GM19238 (cell line): ENCODE data around the gene PKN3.

Experiments
- DNase-seq: peaks from one replicate; pipeline ENCODE4 v3.0.0; 2011; ENCODE audit warnings: low spot score; ENCODE audit not compliant: insufficient read length

The PKN3 gene

DNA sequence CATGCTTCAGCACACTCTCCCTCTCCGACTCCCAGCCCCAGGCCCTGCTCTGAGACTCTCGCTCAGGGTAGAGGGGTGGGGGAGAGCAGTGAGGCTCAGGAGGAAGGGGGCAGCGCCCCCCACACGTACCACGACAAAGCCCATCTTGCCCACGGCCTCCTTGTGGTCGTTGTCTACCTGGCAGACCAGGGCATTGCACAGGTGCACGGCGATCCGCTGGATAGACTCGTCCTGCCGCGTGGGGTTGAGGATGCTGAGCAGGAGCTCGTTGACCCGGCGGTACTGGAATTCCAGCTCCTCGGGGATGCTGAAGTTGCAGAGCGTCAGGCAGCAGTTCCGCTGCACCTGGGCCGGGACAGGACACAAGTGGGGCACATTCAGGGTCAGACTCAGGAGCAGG is 40.1 kb downstream of the PKN3 start:
- DNase-seq, result no peak

DNA sequence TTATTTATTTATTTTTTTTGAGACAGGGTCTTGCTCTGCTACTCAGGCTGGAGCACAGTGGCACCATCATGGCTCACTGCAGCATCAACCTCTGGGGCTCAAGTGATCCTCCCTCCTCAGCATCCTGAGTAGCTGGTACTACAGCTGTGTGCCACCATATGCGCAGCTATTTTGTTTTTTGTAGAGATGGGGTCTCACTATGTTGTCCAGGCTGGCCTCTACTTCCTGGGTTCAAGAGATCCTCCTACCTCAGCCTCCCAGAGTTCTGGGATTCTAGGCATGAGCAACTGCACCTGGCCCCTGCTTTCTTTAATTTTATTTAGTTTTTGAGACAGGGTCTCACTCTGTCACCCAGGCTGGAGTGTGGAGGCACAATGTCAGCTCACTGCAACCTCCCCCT is 41.1 kb downstream of the PKN3 start:
- DNase-seq, result no peak

DNA sequence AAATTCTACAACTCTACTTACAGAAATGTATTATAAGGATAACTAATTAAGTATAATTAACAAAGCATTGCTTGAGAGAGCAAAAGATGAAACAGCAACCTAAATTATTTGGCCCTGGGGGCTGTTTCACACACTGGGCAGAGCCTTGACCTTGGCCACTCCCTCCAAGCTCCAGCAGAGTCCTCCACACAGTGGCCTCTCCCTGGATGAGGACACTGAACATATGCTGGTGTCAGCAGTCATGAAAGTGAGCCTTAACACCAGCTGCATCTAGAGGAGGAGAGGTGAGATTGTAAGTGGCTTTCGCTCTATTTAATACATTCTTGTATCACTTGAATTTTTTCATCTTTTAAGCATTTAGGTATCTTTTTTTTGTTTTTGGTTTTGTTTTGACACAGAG is 44.9 kb downstream of the PKN3 start:
- no peak for DNase-seq

DNA sequence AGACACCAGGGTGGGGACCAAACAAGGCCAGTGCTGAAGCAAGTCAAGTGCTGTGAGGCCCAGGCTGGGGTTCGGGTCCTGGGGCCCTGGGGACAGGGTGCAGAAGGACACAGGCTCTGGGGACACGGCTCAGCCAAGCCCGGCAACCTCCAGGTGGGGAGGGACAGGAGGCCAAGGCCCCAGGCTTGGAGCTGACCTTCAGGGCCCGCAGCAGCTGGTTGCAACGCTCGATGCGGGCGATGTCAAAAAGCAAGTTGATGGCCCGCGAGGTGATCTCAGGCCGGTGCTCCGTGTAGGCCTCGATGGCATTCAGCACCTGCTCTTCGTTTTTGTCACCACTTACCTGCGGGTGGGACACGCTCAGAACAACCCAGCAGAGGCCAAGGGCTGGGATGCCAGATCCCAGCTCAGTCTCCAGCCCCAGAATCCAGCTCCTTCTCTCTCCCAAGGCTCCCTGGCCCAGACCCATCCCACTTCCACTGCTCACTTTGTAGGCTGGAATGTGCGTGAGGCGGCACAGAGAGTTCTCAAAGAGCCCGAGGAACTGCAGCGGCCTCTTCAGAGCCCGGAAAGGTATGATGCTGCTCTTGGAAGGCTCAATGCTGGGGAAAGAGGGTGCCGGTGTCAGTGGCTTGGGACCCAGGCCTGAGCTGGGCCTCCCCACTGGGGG is 48.8 kb downstream of the PKN3 start:
- DNase-seq, result no peak

DNA sequence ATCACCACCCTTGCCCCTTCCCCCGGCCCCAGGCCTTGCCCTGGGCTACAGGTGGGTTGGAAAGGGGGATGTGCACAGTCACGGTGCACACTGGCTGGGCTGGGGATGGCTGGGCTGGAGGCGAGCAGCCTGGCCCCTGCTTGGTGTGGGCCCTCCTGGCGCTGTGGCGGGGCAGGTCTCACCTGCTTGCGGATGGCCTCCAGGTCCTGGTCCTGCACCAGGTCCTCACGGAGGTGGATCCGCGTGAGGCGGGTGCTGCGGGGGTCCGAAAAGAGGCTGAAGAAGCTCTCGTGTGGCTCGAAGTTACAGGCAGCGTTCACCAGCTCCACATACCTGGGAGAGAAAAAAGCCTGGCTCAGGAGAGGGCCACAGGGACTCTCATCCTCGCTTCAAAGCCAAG is 51.3 kb downstream of the PKN3 start:
- no peak for DNase-seq

DNA sequence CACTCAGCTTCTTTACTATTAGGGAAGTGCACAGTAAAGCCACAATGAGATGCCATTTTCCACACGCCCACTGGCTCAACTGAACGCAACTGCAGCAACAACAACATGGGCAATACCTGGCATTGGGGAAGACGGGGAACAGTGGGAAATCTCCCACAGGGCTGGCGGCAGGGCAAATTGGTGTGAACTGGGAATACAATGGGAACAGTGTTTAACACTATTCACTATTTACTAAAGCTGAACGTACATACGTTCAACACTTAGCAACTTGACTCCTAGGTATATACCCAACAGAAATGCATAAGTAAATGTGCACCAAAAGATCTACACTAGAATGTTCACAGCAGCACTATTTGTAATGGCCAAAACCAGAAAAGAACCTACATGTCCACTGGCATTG is 55.3 kb downstream of the PKN3 start:
- DNase-seq, result no peak

DNA sequence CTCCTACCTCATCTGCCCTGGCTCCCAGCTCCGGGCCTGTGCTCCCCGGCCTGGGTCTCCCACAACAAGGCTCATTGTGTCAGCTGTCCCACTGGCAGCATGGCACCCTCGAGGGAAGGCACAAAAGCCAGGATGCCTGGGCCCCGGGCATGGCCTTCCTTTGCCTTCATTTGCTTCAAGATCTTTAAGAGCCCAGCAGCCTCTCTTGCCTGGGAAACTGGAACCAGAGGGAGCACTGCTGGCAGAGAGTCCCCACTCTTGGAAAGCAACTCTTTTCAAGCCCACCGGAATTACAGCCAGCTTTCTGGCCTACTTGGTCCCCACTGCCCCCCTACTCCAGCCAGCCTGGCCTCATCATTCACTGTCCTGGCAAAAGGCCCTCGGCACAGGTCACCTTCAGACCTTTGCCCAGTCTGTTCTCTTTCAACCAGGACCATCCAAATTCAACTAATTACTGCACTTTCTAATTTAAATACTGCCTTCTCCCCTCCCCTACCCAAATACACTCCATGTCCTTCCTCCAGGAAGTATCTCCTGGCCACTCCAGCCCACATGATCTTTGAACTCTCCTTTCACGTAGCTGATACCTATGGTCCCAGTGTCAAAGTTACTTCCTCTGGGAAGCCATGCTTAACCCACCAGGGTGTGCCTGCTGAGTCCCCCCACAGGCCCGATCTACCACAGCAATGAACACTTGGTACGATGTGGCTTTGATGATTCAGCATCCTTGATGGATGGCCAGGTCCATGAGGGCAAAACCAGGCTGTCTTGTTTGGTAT is 60.6 kb downstream of the PKN3 start:
- DNase-seq, result no peak

DNA sequence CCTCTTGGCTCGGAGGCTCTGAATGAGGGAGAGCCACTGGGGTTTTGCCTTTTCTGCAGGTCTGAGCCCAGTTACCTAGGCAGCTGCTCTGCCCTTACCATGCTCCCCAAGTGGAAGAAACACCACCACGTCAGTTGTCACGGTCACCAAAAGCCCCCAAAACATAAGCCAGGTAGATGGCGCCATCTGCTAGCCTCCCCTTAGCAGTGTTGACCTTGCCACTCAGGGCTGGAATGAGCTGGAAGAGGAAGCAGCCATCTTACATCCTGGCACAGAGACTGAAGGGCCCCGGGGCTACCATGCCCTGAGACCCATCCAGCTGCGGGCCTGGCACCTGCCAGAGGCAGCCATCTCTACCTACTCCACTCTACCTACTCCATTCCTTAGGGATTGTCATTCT is 62.1 kb downstream of the PKN3 start:
- no peak for DNase-seq

DNA sequence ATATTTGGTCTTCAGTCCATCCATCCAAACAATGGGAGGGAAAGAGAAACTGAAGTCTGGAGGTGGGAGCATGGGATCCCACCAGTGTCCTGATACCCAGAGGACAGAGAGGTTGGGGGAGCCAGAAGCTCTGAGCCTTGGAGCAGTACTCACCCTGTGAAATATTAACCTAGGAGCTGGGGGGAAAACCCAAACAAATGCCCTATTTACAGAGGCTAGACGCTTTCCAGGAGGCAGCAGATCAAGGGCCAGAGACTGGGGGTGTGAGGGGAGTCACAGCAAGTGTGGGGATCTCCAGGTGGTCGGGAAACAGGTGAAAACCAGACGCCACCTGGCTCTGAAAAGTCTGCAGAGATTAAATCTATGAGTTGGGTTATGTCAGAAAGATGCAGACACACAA is 63.2 kb downstream of the PKN3 start:
- no peak for DNase-seq

DNA sequence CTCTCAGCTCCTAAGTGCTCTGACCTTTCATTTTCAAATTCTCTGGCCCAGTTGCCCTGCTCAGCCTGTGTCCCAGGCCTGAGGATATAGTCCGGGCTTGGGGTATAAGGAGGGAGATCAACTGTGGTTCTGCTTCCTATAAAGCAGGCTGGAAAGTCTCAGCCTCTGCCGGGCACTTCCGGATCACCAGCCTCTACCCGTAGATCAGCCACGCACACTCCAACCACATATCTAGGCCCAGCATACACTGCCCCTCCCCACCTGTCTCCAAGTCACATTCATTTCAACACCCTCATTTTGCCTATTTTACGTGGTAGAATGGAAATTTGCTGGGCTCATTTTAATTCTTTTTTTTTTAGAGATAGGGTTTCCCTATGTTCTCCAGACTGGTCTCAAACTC is 66.3 kb downstream of the PKN3 start:
- no peak for DNase-seq
